Psoas muscle (tissue), 8 donors: ENCODE results near the gene DNAAF5. TPM values are rescaled to one million over a fixed set of nuclear protein-coding genes. Genes with fewer than 3 reads are reported as not detected.

ENCODE experiments used
- ATAC-seq, 4 donors: fragments of 200-7000 bp; cut with Tn5 transposase; one replicate each; pipeline ENCODE4 v1.9.1; 2020; ENCODE audit warnings: moderate library complexity in 3 of 4, mild to moderate bottlenecking in 2 of 4
- DNase-seq, 2 donors: peaks; one replicate each; pipeline ENCODE4 v3.0.0-alpha.2; 2020
- H3K27ac ChIP-seq: fragments of 200-600 bp; one replicate; pipeline ENCODE4 v1.8.0; 2022
- H3K27me3 ChIP-seq, 3 donors: fragments of 200-600 bp in 1 of 3; one replicate each; pipeline versions ENCODE4 v1.6.1 to v1.8.0; 2013 to 2022; ENCODE audit warnings: low read length in 2 of 3, mild to moderate bottlenecking in 2 of 3, moderate library complexity in 1 of 3; ENCODE audit not compliant: insufficient read depth in 3 of 3
- H3K36me3 ChIP-seq, 2 donors: fragments of 200-600 bp in 1 of 2; one replicate each; pipeline versions ENCODE4 v1.6.1 to v1.8.0; 2013 to 2022; ENCODE audit warnings: low read depth in 1 of 2, mild to moderate bottlenecking in 1 of 2, moderate library complexity in 1 of 2; ENCODE audit not compliant: insufficient read depth in 1 of 2
- H3K4me1 ChIP-seq: fragments of 200-600 bp; one replicate; pipeline ENCODE4 v1.8.0; 2022
- H3K4me3 ChIP-seq: fragments of 200-600 bp; one replicate; pipeline ENCODE4 v1.8.0; 2022; ENCODE audit warnings: mild to moderate bottlenecking
- H3K9me3 ChIP-seq: fragments of 200-600 bp; one replicate; pipeline ENCODE4 v1.8.0; 2022
- WGBS, 3 donors: extraction: QIAGEN DNeasy Blood & Tissue Kit; methylation state at CpG; one replicate each; pipeline versions ENCODE4 v1.1.6 to v1.1.7; 2013; 5-methylcytosine and 5-hydroxymethylcytosine counted together
- intact Hi-C, 2 donors: fragments of 100-400 bp; cut with DNase I; formaldehyde crosslinking; loops; one replicate each; pipeline versions ENCODE4 v1.11.0 to v1.14.2; 2022
- polyA plus RNA-seq, 3 donors: library from polyadenylated mRNA; stranded (reverse); fragments of 200-250 nt; gene quantifications; one replicate each; pipeline ENCODE4 v1.2.3, GENCODE V29; 2013
- total RNA-seq, 4 donors: library from RNA; stranded (reverse); fragmentation: NEBNext Ultra II Directional in 2 of 4; extraction: Animal tissue kit (Norgen Biotek cat#: 25700) in 2 of 4; gene quantifications; one replicate each; pipeline versions ENCODE4 v1.2.1 to v1.2.4, GENCODE V29; 2021 to 2023
- TF ChIP-seq, protein P1 (sequence below): fragments of 200-600 bp; IDR thresholded peaks from one replicate; pipeline ENCODE4 v1.8.0; 2022; ENCODE audit warnings: antibody characterized with exemption
- donor health status: healthy with polysubstance abuse.
- donor health status: DM: no; HTN: no; CAD: no; lungs with moderate emphysema.
- donor health status: Bipolar disorder and iron deficiency.
- donor health status: healthy.
- donor health status: DM: yes; HTN: yes; CAD: no.
- donor health status: DM: no; HTN: no; CAD: no.
- donor health status: DM: no; HTN: no; CAD: no.
- donor health status: DM: yes; HTN: yes; CAD: no.

The DNAAF5 gene
- total and polyA plus RNA-seq, 7 donors = 9.3 to 26.7 (median 17.8) TPM

DNA sequence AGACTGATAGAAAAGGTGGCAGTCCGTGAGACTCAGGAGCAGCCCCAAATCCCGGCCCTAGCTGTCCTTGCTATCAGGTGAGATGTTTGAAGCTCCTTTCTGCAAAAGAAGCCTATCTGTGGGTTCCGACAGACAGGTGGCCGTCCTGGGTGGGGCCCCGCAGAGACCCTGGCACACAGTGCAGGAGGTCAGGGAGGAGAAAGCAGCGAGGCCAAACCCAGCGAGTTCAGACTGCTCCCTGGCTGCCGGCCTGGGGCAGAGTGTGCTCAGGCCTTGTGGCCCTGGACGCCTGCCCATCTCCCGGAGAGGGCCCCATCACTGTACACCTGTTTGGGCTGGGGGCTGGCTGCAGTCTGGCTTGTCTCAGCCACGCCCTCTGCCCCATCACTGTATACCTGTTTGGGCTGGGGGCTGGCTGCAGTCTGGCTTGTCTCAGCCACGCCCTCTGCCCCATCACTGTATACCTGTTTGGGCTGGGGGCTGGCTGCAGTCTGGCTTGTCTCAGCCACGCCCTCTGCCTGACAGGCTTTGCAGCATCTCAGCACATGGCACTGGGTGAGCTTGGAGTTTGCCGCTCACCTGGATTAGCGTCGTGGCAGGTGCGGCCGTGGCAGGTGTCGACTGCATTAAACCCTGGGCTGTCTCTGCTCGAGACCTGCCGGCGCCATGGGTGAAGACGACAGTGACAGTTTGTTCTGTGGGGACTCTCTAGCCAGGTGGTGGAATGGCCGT is 12.4 kb downstream of the DNAAF5 start:
- intact Hi-C loops = no loop called here
- H3K27me3 ChIP-seq = no peaks in the 10 kb centered on the region
- H3K4me1 ChIP-seq = peaks cover 17% of the 10 kb centered on the region
- DNase-seq (no peak), ATAC-seq (peak; percentile 52 to 83 (median 78))
- TF ChIP-seq, protein P1, sequence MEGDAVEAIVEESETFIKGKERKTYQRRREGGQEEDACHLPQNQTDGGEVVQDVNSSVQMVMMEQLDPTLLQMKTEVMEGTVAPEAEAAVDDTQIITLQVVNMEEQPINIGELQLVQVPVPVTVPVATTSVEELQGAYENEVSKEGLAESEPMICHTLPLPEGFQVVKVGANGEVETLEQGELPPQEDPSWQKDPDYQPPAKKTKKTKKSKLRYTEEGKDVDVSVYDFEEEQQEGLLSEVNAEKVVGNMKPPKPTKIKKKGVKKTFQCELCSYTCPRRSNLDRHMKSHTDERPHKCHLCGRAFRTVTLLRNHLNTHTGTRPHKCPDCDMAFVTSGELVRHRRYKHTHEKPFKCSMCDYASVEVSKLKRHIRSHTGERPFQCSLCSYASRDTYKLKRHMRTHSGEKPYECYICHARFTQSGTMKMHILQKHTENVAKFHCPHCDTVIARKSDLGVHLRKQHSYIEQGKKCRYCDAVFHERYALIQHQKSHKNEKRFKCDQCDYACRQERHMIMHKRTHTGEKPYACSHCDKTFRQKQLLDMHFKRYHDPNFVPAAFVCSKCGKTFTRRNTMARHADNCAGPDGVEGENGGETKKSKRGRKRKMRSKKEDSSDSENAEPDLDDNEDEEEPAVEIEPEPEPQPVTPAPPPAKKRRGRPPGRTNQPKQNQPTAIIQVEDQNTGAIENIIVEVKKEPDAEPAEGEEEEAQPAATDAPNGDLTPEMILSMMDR = no peak
- no peak overlapping the region for H3K4me3 ChIP-seq
- 71 to 76% (median 72%) methylated on average over 20 to 24 of the region's 24 CpGs for WGBS, 3 donors
- H3K9me3 ChIP-seq = peaks cover 8% of the 10 kb centered on the region
- H3K36me3 ChIP-seq = peaks cover 0 to 23% of the 10 kb centered on the region in 2 donors
- peak overlapping the region; percentile 41 for H3K27ac ChIP-seq

DNA sequence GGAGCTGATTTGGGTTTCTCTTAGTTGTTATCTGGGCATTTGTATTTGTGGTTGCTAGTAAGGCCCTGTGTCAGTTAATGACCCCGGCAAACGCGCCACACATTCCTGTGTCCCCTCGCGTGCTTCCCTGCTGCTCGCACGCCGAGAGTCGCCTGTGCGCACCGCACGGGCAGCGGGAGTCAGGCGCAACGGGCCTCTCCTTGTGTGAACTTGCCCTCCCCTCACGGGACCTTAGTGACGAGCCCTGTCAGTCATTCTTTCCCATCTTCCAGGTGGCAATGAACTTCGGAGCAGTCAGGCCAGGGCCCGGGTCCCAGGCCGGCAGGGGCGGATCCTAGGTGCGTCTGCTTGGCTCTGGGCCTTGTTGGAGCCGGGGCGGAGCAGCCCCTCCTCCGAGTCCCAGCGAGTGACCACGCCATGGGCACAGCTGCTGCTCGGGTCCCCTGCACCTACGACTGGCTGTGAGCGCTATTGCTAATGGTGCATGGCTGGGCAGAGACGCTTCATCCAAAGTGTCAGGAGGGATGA is 13.0 kb downstream of the DNAAF5 start:
- 92 to 96% (median 93%) methylated on average over 31 of the region's 31 CpGs for WGBS, 3 donors
- TF ChIP-seq, protein P1 = no peak
- Histone ChIP-seq H3K4me3 (no peak overlapping the region), H3K4me1 (peaks cover 17% of the 10 kb centered on the region), H3K36me3 (peaks cover 0 to 23% of the 10 kb centered on the region in 2 donors), H3K9me3 (peaks cover 2% of the 10 kb centered on the region), H3K27ac (no peak overlapping the region), H3K27me3 (no peaks in the 10 kb centered on the region)
- DNase-seq = no peak
- ATAC-seq = peak in 1 of 4 donors; percentile 26
- intact Hi-C loops = no loop called here

DNA sequence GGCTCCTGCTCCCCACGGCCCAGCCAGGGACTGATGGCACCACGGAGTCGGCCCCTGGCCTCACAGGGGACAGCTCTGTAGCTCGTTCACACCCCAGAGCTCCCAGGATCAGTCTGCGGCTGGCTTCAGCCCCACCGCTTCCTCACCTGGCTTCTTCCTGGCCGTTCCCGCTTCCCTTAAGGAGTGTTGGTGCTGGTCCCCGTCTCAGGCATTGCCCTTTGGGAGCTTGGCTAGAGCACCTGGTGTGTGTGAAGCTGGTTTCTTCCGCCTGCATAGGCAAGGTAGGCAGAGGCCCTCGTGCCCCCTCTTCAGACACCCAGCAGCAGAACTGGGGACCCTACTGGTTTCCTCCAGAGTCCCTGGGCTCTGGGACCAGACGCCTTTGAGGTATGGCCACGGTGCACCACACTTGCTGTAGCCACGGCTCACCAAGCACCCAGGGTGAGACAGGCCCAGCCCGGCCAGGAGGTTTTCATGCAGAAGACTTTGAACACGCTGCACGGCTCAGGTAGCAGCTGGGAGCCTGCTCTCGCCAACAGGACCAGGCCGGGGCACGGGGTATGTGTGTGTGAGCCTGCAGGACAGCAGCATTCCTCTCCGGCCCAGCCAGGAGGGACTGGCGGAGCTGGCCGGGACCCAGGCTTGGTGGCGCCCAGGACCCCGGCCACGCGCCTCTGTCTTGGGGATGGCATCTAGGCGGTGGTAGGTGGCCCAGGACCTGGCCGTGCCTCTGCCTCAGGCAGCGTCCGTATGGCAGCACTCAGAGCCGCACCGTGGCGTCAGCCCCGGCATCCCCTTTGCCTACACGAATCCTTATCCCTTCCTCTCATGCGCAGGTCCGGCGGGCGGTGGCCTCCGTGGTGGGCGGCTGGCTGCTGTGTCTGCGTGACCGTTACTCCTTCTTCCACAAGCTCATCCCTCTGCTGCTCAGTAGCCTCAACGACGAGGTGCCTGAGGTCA is 13.8 kb downstream of the DNAAF5 start:
- Histone ChIP-seq H3K27ac (no peak overlapping the region), H3K36me3 (peaks cover 0 to 31% of the 10 kb centered on the region in 2 donors), H3K27me3 (no peaks in the 10 kb centered on the region), H3K4me3 (no peak overlapping the region), H3K4me1 (peaks cover 17% of the 10 kb centered on the region), H3K9me3 (no peaks in the 10 kb centered on the region)
- WGBS, 3 donors = 95 to 96% (median 96%) methylated on average over 44 to 46 of the region's 46 CpGs
- DNase-seq (no peak), ATAC-seq (no peak)
- intact Hi-C loops = no loop called here
- TF ChIP-seq, protein P1 = no peak

DNA sequence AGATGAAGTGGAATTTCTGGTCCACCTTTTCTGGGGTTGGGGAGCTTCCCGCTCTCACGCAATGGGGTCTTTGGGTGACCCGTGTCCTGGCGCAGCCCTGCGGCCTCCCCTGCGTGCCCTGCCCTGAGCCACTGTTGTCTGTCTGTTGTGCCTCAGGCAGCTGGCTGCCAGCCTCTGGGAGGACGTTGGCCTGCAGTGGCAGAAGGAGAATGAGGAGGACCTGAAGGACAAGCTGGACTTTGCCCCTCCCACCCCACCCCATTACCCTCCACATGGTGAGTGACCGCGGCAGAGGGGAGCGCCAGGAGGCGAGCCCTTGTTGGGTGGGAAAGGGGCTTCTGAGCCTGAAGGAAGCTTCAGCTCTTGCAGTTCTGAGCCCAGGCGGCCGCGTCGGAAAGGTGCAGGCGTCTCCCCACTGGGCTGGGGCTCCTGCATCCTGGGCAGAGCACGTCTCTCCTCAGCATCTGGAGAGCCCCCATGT is 14.7 kb downstream of the DNAAF5 start:
- WGBS, 3 donors = 91 to 94% (median 93%) methylated on average over 17 of the region's 17 CpGs
- no peaks in the 10 kb centered on the region for H3K27me3 ChIP-seq
- no peak for DNase-seq
- intact Hi-C loops = no loop called here
- H3K27ac ChIP-seq = no peak overlapping the region
- no peak for ATAC-seq
- peaks cover 0 to 36% of the 10 kb centered on the region in 2 donors for H3K36me3 ChIP-seq
- H3K9me3 ChIP-seq = no peaks in the 10 kb centered on the region
- no peak overlapping the region for H3K4me3 ChIP-seq
- TF ChIP-seq, protein P1 = no peak
- H3K4me1 ChIP-seq = peaks cover 15% of the 10 kb centered on the region
